Endothelial cell of umbilical vein (primary cell): ENCODE data around the gene CYP17A1.

Experiments
- EZH2 ChIP-seq: IDR thresholded peaks from 2 replicates; pipeline ENCODE4 v1.6.1; 2012; ENCODE audit warnings: borderline replicate concordance, low read depth, mild to moderate bottlenecking, moderate library complexity, low read length, inconsistent platforms; ENCODE audit not compliant: severe bottlenecking
- POLR2A ChIP-seq: IDR thresholded peaks from 2 replicates; pipeline ENCODE4 v1.6.1; 2012; ENCODE audit warnings: low read depth, mild to moderate bottlenecking, control low read depth, low read length
- POLR2AphosphoS5 ChIP-seq: IDR thresholded peaks from 2 replicates; pipeline ENCODE4 v1.6.1; 2012; ENCODE audit warnings: low read depth, mild to moderate bottlenecking, control low read depth, low read length, moderate library complexity; ENCODE audit not compliant: insufficient read depth
- TF ChIP-seq, protein P1 (sequence below), 2 donors: IDR thresholded peaks; 1 replicate in 1 of 2; 2 replicates in 1 of 2; pipeline ENCODE4 v1.5.1; 2011; ENCODE audit warnings: low read length in 2 of 2, mild to moderate bottlenecking in 2 of 2, moderate library complexity in 2 of 2, control low read depth in 1 of 2, inconsistent platforms in 1 of 2, low read depth in 1 of 2; ENCODE audit not compliant: insufficient read depth in 1 of 2; ENCODE audit errors: extremely low read depth in 1 of 2
- TF ChIP-seq, protein P2 (sequence below): IDR thresholded peaks from 2 replicates; pipeline ENCODE4 v1.6.1; 2011; ENCODE audit not compliant: insufficient read depth, insufficient read length

DNA sequence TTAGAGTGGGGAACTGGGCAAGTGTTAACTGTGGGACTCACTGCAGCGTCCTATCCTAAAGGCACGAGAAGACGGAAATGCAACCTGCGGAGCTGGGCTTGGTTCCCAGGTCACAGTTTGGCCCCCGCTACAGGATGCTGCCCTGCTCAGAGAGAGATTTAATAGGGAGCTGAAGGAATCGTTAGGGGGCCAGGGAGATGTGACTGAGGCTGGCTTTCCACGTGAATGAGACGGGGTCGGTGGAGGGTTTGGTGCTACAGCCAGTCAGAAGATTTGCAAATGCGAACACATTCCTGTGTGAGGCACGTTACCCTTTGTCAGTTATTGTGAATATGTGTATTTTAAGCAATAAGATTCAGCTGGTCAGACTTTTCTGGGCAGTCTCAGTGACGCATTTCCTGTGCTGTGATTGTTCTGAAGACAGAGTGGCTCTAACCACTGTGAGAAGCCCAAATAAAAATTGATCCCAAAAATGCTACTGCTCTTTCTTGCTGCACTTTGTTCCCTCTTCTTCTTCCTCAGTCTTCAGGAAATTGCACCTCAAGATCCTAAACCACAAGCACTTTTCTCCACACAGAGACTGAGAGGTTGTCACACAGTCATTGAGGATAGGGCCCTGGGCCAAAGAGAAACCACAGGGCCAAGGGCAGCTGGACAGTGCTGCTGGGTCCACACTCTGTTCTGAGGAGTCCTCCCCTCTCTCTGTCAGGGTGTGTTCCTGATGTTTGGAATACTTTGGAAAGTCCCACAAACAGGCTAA, 21.2 kb downstream of the CYP17A1 start:
- TF ChIP-seq, protein P1, sequence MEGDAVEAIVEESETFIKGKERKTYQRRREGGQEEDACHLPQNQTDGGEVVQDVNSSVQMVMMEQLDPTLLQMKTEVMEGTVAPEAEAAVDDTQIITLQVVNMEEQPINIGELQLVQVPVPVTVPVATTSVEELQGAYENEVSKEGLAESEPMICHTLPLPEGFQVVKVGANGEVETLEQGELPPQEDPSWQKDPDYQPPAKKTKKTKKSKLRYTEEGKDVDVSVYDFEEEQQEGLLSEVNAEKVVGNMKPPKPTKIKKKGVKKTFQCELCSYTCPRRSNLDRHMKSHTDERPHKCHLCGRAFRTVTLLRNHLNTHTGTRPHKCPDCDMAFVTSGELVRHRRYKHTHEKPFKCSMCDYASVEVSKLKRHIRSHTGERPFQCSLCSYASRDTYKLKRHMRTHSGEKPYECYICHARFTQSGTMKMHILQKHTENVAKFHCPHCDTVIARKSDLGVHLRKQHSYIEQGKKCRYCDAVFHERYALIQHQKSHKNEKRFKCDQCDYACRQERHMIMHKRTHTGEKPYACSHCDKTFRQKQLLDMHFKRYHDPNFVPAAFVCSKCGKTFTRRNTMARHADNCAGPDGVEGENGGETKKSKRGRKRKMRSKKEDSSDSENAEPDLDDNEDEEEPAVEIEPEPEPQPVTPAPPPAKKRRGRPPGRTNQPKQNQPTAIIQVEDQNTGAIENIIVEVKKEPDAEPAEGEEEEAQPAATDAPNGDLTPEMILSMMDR (IDR thresholded peaks at IDR 0.05; ENCODE audit: extremely low read depth in 1 of 2, insufficient read depth in 1 of 2, low read depth in 1 of 2, low read length in 2 of 2): no peak
- TF ChIP-seq, protein P2, sequence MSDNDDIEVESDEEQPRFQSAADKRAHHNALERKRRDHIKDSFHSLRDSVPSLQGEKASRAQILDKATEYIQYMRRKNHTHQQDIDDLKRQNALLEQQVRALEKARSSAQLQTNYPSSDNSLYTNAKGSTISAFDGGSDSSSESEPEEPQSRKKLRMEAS: no peak
- TF ChIP-seq POLR2AphosphoS5 (peak; percentile 21), EZH2 (no peak), POLR2A (no peak)
